LoVo (cell line): Measurements from ENCODE around the gene S100A2.
A peak's percentile ranks its signal among the peaks of the same experiment; 100 is the strongest.
"Not testable (repeated sequence)": the region's sequence is repeated elsewhere in the genome, so short reads cannot be mapped to it uniquely, and the experiment has no call there.

Experiments
- DNase-seq: peaks from one replicate; pipeline ENCODE4 v3.0.0-alpha.2; 2016; ENCODE audit warnings: low spot score

Gene S100A2

DNA sequence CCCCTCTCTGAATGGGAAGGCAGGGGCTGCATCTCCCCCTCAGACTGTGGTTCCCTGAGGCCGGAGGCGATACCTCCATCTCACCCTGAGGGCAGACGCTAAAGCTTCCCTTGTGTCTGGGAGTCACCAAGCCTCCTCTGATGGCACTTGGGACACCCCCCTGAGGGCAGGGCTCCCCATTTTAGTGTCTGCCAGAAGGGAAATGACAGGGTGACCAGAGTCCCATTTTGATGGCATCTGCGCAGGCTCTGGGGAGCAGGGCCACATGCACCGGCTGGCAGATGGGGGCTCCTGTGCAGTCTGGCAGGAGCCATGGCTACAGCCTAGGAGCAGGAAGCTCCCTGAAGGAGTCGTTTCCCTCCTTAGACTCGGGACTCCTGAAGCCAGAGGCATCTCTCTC lies 1.7 kb downstream of the S100A2 start:
- no peak for DNase-seq

DNA sequence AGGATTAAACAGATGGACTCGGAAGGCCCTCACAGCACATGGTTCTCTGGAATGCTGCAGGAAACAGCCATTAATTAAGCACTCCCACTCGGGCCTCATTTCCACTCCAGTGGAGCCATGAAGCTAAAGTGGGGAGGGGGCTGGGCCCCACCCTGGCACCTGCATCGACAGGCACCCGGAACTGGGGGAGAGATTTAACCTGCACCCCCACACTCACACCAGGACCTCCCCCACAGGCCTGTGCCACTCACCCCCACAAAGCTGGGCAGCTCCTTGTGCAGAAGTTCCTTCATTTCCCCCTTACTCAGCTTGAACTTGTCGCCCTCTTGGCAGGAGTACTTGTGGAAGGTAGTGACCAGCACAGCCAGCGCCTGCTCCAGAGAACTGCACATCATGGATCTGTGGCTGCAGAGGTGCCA lies 2.2 kb downstream of the S100A2 start:
- DNase-seq: no peak

DNA sequence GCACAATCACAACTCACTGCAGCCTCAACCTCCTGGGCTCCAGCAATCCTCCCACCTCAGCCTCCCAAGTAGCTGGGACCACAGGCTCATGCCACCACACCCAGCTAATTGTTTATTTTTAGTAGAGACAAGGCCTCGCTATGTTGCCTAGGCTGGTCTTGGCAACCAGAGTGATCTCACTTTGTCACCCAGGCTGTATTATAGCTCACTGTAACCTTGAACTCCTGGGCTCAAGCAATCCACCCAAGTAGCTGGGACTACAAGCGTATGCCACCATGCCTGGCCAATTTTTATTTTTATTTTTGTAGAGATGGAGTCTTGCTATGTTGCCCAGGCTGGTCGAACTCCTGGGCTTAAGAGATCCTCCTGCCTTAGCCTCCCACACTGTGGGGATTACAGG lies 3.6 kb downstream of the S100A2 start:
- not testable (repeated sequence) for DNase-seq

DNA sequence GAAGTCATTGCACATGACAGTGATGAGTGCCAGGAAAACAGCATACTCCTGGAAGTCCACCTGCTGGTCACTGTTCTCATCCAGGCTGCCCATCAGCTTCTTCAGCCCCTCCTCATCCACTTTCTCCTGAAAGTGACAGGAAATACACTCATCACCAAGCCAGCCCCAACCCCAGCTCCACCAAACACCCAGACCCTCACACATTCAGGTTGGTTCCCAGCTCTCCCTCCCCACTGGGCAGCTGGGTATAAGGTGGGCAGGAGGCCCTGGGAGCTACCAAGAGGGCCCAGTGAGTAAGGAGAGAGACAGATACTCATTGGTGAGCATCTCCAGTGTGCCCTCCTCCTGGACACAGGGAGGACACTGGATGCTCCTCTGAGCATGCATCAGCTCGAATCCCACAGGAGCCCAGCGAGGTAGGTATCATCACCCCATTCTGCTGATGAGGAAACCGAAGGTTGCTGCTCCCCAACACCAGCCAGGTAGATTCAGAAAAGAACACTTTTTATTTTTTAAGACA lies 4.1 kb downstream of the S100A2 start:
- no peak for DNase-seq

DNA sequence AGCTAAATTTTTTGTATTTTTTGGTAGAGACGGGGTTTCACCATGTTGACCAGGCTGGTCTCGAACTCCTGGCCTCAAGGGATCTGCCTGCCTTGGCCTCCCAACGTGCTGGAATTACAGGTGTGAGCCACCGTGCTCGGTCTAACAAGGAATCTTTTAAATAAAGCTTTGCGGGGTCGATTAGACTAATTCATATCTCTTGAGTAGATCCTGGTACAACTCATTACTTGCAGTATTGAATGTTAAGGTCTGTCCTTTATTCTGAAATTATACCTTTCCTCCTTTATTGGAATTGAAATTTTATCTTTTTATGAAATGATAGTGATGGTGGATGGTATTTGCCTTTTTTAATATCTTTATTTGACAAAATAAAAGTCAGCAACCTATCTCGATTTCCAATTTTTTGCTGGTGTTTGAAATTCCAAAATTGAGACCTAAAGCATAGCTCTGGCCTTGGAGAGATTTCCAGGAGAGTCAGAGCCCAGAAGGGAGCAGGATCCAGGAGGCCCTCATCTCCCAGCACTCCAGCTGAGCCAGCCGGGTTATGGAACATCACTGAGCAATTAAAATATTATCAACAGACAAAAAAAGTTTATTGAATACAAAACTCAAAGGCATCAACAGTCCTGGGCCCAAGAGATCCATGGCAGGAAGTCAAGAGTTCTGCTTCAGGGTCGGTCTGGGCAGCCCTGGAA lies 4.7 kb downstream of the S100A2 start:
- no peak for DNase-seq

DNA sequence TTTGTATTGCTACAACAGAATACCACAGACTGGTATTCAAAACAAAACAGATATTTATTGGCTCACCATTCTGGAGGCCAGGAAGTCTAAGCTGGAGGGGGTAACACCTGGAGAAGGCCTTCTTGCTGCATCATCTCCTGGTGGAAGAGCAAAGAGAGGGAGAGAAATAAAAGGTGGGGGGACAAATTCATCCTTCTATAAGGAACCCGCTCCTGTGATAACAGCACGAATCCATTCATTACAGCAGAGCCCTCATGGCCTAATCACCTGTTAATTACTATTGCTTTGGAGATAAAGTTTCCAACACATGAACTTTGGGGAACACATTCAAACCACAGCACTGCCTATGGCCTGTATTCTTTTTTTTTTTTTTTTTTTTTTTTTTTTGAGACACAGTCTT lies 5.4 kb downstream of the S100A2 start:
- no peak for DNase-seq

DNA sequence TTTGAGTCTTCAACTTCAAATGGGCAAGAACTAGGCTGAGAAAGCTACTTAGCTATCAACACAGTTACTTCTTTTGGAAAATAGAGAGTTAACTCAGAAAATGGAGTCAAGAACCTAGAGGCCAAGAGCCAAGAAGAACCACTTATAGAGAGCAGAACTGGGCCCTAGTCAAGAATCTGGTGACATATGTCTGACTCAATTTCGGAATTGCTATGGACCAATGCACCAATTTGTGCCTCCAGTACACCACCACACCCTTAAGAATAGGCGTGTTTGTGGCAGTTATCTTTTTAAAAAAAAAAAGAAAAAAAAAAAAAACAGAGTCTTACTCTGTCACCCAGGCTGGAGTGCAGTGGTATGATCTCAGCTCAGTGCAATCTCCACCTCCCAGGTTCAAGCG lies 7.8 kb downstream of the S100A2 start:
- DNase-seq: no peak

DNA sequence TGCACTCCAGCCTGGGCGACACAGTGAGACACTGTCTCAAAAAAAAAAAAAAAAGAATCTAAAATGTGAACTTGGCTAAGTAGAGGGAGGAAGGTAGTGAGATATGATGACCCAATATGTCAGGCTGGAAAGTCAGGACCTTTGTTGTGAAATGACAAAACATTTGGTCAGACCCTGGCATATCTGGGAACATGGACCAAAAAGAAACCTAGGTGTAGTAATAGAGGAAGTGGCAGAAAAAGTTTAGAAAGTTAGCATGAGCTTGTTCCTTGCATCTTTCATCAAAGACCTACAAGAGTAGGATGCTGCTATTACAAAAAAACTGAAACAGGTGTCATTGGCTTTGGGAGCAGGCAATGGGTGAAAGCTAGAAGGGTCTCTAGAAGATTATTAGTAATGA lies 9.3 kb downstream of the S100A2 start:
- no peak for DNase-seq

DNA sequence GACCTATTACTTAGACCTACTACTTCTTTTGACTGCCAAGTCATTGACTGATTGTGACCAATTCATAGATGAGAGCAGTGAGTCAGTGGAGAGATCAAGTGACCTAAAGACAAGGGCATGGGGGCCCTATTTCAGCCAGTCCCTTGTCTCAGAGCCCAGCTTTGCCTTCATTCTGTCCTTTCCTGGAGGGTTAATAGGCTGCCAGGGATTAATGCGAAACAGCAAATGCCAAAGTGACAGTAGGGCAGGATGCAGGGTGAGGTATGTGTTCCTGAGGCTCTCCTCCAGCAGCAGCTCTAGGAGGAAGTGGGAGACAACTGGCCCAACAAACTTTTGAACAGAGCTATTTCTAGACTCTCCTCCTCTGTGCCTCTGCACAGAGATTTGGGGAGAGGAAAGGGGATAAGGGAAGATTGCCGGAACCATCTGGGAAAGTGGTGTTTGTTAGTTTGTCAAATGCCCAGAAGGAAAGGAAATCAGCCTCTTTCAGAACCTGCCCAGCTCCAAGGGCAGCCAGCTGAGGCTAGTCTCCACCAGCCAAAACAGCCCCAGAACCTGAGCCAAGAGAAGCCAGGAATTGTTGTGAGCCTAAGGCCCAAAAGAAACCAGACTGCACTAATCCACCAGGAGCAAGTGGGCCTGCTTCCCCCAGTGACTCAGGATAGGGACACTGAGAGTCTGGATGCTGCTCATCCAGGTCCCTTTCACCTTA lies 11.7 kb downstream of the S100A2 start:
- no peak for DNase-seq

DNA sequence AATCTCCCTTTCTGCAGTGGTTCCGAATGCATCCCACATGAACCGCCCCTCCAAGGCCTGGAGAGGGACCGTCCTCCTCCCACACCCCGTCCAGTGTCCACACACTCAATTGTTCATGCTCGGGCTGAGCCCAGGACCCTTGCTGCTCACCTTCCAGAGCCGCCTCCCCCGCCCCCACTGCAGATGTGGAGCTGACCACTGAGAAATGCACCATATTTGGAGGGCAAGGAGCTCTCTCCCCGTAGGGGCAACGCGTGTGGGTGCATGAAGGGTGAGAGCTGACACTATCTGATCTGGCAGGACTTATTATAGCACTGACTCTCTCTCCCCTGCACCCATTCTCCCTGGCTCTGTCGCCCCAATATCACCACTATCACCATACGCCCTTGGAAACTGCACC lies 12.5 kb downstream of the S100A2 start:
- DNase-seq: no peak

DNA sequence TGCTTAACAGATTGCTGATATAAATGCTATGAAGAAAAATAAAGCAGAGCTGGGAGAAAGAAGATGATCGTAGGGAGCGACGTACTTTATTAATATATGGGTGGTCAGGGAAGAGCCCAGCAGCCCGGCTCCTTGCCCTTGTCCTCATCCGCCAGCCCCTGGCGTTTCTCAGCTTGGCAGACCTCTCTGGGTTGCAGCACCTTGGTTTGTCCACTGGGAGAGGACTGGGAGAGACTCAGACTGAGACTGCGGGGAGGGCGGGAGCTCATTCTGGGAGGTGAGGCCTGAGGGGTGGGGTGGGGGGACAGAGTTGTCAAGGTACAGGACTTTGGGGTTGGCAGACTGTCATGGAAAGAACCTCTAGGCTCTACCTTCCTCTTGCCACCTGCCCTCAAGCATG lies 13.3 kb downstream of the S100A2 start:
- DNase-seq: no peak

DNA sequence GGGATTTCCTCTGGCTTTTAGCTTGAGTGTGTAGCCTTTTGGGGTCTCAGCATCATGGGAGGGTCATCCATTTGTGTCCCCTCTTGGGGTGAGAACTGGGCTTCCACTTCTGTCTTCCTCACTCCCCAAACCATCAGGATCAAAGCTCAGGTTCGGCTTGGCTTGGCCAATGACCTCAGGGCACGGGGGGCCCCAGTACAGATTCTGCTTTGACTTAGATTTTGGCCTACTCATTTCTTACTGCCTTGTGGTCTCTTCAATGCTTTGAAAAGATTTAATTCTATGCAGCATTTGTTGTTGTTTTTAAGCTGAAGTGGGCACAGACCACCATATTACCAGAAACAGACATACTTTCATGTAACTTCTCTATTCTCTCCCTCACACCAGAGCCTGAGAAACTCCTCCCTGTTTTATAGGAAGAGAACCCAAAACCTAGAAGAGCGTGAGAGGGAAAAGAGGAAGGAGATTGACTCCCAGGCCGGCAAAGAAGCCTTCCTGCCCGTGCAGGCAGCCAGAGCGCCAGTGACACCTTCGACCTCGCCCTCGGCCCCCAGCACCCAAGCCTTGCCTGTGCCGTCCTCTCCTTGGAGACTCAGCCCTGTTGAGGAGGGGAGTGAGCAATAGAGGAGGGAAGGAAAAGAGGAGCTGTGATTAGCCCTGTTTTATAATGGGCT lies 14.7 kb downstream of the S100A2 start:
- no peak for DNase-seq

DNA sequence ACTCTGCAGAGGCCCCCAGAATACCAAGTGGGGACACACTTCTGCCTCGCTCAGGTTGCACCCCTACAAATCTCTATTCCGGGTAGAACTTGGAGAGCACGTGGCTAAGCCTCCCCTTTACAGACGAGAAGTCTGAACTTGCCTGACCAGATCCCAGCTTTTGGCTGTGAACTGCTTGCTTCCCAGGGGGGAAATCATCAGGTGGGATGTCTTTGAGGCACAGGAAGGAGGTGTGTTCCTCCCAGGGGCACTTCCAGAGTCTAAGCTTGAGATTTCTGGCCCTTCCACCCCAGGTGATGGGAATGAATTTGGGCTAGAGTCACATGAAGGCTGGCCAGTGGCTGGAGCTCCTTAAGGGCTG lies 15.3 kb downstream of the S100A2 start:
- DNase-seq: no peak

DNA sequence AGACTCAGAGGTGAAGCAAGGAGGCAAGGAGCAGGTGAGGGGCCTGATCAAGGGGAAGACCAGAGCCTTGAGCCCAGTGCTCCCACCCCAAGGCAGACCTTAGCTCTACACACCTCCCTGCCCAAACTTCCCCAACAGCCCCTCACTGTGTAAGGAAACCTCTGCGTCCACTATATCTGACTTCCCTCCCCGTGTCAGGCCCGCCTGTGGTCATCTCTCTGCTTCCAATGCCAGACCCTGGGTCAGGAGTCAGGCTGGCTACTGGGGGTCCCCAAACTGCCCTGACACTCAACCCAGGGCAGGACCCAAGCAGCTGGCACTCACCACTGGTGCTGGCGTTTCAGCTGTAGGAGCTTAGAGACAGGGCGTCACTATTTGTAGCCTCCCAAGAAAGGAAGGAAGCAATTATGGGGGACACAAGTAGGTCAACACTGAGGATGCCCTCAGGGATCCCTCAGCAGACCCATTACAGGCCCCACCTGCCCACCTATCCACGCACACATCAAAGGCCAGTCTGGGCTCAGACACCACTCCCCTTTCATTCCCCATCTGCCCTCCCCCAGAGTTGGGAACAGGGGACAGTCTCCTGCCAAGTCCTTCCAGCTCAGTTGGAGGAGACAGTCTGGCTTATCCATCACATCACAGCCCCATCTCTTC lies 15.8 kb downstream of the S100A2 start:
- DNase-seq: no peak

DNA sequence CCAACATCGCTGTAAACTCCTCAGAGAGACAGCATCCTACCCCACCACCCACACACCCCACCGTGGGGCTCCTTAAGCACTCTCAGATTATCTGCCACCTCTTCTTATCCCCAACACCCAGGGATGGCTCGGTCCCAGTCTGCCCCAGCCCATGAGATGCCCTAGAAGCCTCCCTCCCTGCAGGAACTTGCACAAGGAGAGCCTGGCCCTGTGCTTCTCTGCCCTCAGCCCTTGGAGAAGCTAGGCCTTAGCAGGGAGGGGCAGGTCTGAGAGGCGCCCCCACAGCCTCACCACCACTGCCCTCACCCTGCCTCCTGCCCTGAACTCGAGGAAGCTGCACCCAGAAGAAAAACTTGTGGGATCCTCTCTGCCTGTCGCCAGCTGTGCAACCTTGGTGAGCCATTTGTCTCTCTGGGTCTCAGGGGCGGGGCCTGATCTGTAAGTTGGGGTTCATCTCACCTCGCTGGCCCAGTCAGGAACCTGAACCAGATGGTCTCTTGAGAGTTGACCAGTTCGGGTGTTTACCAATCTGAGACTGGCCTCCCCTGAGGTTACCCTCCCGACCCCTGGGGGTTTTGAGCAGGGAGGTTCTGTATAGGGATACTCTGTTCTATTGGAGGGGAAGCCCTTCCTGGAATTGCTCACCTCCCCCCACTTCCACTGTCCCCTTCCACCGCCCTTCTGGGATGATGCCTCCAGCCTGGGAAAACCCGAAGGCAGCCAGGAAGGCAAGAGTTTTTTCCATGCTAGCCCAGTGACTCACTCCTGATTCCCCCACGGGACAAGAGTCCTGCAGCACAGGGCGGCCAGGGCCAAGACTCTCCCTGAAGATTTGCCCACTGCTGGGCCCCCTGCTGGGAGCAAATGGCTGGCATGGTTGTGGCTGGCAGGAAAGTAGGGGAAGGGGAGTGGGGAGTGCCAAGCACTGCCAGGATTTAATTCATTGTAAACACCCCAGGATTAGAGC lies 16.6 kb downstream of the S100A2 start, which contains the start of gene S100A3:
Gene S100A3 (minus strand): TSS at position 537 of the 967 bp plus-strand sequence. CDS start 773 bp downstream, outside the sequence.
- DNase-seq: peak; percentile 79

DNA sequence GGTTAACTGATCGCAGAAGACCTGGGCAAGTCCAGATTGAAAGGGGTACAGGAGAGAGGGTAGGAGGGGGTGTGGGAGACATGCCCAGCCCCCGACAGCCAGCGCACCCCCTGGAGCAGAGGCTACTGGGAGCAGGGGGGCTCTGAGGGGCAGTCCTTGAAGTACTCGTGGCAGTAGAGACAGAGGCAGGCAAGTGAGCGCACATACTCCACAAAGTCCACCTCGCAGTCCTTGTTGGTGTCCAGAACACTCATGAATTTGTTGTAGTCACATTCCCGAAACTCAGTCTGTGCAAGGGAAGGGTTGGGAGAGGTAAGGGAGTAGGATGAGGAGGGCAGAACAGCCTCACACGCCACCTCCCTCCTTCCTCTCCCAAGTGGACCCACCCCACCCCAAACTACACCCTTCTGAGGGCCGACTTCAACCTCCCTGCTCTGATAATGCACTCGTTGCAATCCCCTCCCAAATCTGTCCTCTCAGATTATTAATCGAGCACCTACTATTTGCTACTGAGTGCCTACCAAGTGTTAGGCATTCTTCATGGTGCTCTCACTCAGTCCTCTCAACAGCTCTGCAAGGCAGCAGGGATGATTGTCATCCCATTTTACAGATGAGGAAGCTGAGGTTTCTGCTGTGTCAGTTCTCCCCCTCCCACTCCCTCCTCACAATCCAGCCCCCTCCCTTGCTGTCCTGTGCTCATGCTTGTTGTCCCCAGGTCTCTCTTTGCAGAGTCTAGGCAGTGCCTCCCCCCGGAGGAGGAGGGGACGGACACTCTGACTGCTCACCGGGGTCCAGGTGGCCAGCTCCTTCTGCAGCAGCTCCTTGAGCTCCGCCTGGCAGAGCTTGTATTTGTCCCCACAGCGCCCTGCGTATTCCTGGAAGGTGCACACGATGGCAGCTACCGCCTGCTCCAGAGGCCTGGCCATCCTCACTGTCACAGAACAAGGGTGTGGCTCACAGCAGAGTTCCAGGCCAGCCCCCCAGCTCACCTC lies 17.8 kb downstream of the S100A2 start:
- no peak for DNase-seq

DNA sequence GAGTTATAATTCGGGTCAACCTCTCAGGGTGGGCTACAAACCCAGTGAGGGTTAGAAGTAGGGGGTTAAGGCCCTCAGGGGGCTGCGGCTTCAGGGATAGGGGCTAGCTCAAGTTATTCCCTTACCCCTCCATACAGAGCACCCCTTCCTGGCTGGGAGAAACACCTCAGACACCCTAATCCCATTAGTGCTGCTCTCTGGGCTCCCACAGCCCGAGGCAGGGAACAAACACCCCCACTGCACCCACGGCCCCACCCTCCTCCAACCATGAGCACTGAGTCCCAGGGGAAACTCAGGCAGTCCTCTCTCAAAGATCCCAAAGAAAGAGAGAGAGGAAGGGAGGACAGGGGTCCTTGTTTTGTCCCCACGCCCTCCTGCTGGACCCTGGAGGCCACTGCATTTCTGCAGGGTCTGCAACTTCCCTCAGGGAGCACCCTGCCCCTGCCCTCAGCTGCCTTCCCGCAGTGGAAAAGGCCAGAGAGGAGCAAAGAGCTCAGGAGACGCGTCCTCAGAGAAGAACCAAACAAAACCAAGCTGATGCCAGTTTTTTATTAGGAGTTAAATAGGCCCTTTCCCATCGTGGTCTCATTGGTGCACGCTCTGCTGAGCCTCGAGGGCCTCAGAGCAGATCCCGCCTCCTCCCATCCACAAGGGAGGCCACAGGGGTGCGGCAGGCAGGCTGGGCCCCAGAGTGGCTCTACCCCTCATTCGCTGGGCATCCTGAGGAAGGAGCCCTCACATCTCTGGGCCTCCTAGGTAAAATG lies 18.7 kb downstream of the S100A2 start:
- DNase-seq: no peak

DNA sequence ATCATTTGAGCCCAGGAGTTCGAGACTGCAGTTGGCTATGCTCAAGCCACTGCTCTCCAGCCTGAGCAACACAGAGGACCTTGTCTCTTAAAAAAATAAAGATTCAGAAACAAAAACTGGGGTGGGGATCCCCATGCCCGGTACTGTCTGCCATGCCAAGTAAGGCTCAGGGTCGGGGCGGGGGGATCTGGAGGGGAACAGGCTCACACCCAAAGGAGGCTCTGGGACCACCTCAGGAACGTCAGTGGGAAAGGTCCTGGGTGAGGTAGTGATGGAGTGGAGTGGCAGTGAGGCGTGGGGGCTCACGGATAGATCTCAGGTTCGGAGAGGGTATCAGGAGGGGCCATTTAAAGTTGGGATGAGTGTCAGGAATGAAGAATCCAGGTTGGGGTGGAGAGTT lies 19.3 kb downstream of the S100A2 start:
- DNase-seq: no peak
